Heart right ventricle (tissue), 16 donors: ENCODE data around the gene PRR15L. TPM values are rescaled to one million over a fixed set of nuclear protein-coding genes. Genes with fewer than 3 reads are reported as not detected.
"Not testable (repeated sequence)": the region's sequence is repeated elsewhere in the genome, so short reads cannot be mapped to it uniquely, and the experiment has no call there.

ENCODE experiments used
- ATAC-seq, 8 donors: fragments of 200-7000 bp; cut with Tn5 transposase; one replicate each; pipeline ENCODE4 v1.9.1; 2020; ENCODE audit warnings: mild to moderate bottlenecking in 8 of 8, moderate library complexity in 8 of 8, moderate number of reproducible peaks in 1 of 8
- DNase-seq, 2 donors: peaks; one replicate each; pipeline ENCODE4 v3.0.0-alpha.2; 2020
- H3K27ac ChIP-seq, 10 donors: fragments of 200-600 bp; sonication (generic) in 2 of 10; one replicate each; pipeline versions ENCODE4 v1.5.0 to v1.8.0; 2020 to 2022; ENCODE audit warnings: mild to moderate bottlenecking in 3 of 10
- H3K27me3 ChIP-seq, 7 donors: fragments of 200-600 bp; one replicate each; pipeline ENCODE4 v1.8.0; 2021 to 2022; ENCODE audit warnings: mild to moderate bottlenecking in 2 of 7
- H3K36me3 ChIP-seq, 9 donors: fragments of 200-600 bp; sonication (generic) in 1 of 9; one replicate each; pipeline versions ENCODE4 v1.5.0 to v1.8.0; 2020 to 2022; ENCODE audit warnings: mild to moderate bottlenecking in 2 of 9
- H3K4me1 ChIP-seq, 9 donors: fragments of 200-600 bp; sonication (generic) in 1 of 9; one replicate each; pipeline versions ENCODE4 v1.5.0 to v1.8.0; 2020 to 2022; ENCODE audit warnings: mild to moderate bottlenecking in 4 of 9
- H3K4me3 ChIP-seq, 10 donors: fragments of 200-600 bp; sonication (generic) in 2 of 10; one replicate each; pipeline versions ENCODE4 v1.5.0 to v1.8.0; 2020 to 2022; ENCODE audit warnings: mild to moderate bottlenecking in 7 of 10, moderate library complexity in 2 of 10
- H3K9me3 ChIP-seq, 11 donors: fragments of 200-600 bp in 10 of 11; sonication (generic) in 2 of 11; one replicate each; pipeline versions ENCODE4 v1.5.0 to v1.8.0; 2013 to 2022; ENCODE audit warnings: mild to moderate bottlenecking in 2 of 11, control low read depth in 1 of 11, moderate library complexity in 1 of 11
- WGBS, 2 donors: extraction: QIAGEN DNeasy Blood & Tissue Kit; methylation state at CpG; one replicate each; pipeline ENCODE4 v1.1.7; 2013; ENCODE audit warnings: inconsistent platforms in 1 of 2; 5-methylcytosine and 5-hydroxymethylcytosine counted together
- intact Hi-C, 10 donors: fragments of 100-400 bp; cut with DNase I; formaldehyde crosslinking; loops; one replicate each; pipeline versions ENCODE4 v1.11.1 to v1.14.2; 2022
- polyA plus RNA-seq, 2 donors: library from polyadenylated mRNA; stranded (reverse); fragments of 200-250 nt; gene quantifications; one replicate each; pipeline ENCODE4 v1.2.3, GENCODE V29; 2013
- total RNA-seq, 10 donors: library from RNA; stranded (reverse); fragmentation: NEBNext Ultra II Directional in 3 of 10; extraction: Animal tissue kit (Norgen Biotek cat#: 25700) in 3 of 10; gene quantifications; one replicate each; pipeline versions ENCODE4 v1.2.1 to v1.2.4, GENCODE V29; 2021 to 2023
- TF ChIP-seq, protein P1 (sequence below), 9 donors: fragments of 200-600 bp; sonication (generic) in 2 of 9; IDR thresholded peaks; one replicate each; pipeline versions ENCODE4 v1.5.0 to v1.8.0; 2021 to 2022; ENCODE audit warnings: antibody characterized with exemption in 9 of 9, mild to moderate bottlenecking in 5 of 9, moderate library complexity in 1 of 9
- donor health status: Arrhythmogenic right ventricular cardiomyopathy.
- donor health status: ischemic (EF 13 %, LVEDD 7.1; RV severe dilation, severe dysfunction).
- donor health status: healthy with polysubstance abuse.
- donor health status: DM: no; HTN: yes; CAD: no.
- donor health status: DM: no; HTN: no; CAD: no.
- donor health status: ischemic (EF 25% LVEDD 6.9; RV normal size, moderate dysfunction).
- donor health status: ischemic (EF 25% LVEDD 5.7; RV mildly dilated, moderate dysfunction).
- donor health status: healthy.
- donor health status: DM: yes; HTN: yes; CAD: no.
- donor health status: Ischemic cardiomyopathy.
- donor health status: ischemic (EF 35%, LVEDD 5.7; RV mildly dilated, moderate dysfunction).
- donor health status: nonischemic (EF 11% LVEDD 7.7; RV severe dilation, severe dysfunction).
- donor health status: DM: yes; HTN: yes; CAD: no.
- donor health status: PGD.
- donor health status: ischemic (EF 29% LVEDD 5.4; RV normal size, mild dysfunction).
- donor health status: nonischemic (EF 23%, LVEDD 6.1; RV moderate dilation, normal function).

PRR15L gene
- total and polyA plus RNA-seq, 12 donors: not detected

DNA sequence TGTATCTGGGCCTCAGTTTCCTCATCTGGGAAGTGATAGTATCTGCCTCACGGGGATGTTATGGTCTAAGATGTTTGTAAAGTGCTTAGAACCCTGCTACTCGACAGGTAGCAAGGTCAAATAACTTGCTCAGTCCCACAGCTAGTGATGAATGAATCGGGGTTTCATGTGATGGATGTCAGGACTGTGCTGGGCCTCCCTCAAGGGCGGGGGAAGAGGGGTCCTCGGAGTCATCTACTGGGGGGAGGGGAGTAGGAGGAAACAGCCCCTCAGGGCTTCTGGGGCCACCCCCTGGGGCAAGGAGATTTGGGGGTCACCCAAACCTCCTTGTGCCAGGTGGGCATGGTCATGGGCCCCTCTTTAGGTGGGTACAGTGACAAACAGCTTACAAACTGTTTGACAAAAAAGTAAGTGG is 15.6 kb downstream of the PRR15L start:
- Histone ChIP-seq H3K9me3 (no peaks in the 10 kb centered on the region), H3K27me3 (no peaks in the 10 kb centered on the region), H3K36me3 (peaks cover 0 to 31% (median 0%) of the 10 kb centered on the region in 9 donors), H3K4me1 (peaks cover 0 to 50% (median 34%) of the 10 kb centered on the region in 9 donors), H3K27ac (peak overlapping the region in 9 of 10 donors; percentile 78 to 90 (median 84)), H3K4me3 (peak overlapping the region; percentile 63 to 99 (median 86))
- intact Hi-C loops: loop anchor here in 9 of 10 donors (5.0 to 10.0 kb wide), 5 partner anchors 35 to 193 kb away; partner anchors contain the start of genes SCRN2 (in 4 of the 9) and SP2 (in 2 of the 9)
- ATAC-seq: no peak
- no peak for DNase-seq
- TF ChIP-seq, protein P1, sequence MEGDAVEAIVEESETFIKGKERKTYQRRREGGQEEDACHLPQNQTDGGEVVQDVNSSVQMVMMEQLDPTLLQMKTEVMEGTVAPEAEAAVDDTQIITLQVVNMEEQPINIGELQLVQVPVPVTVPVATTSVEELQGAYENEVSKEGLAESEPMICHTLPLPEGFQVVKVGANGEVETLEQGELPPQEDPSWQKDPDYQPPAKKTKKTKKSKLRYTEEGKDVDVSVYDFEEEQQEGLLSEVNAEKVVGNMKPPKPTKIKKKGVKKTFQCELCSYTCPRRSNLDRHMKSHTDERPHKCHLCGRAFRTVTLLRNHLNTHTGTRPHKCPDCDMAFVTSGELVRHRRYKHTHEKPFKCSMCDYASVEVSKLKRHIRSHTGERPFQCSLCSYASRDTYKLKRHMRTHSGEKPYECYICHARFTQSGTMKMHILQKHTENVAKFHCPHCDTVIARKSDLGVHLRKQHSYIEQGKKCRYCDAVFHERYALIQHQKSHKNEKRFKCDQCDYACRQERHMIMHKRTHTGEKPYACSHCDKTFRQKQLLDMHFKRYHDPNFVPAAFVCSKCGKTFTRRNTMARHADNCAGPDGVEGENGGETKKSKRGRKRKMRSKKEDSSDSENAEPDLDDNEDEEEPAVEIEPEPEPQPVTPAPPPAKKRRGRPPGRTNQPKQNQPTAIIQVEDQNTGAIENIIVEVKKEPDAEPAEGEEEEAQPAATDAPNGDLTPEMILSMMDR (IDR thresholded peaks at IDR 0.05): no peak
- 10 to 16% methylated on average over 5 of the region's 5 CpGs for WGBS, 2 donors

GRCh38 chr17:47941246-47942095 is 16.2 kb downstream of the PRR15L start, which contains the start of gene PNPO:
Gene PNPO, plus strand, starts transcription at chr17:47941571. Its CDS starts 105 bp downstream, at chr17:47941676.
- intact Hi-C loops: loop anchor here in 9 of 10 donors (2.0 to 10.0 kb wide), 6 partner anchors 34 to 193 kb away; partner anchors contain the start of genes SCRN2 (in 4 of the 9) and SP2 (in 3 of the 9)
- H3K36me3 ChIP-seq: peaks cover 0 to 28% (median 0%) of the 10 kb centered on the region in 9 donors
- peak; percentile 96 to 99 (median 98) for ATAC-seq
- H3K4me3 ChIP-seq: peak within 1 kb of the TSS; percentile 63 to 99 (median 86)
- 1 to 3% methylated on average over 50 of the region's 50 CpGs for WGBS, 2 donors
- H3K4me1 ChIP-seq: peaks cover 0 to 44% (median 30%) of the 10 kb centered on the region in 9 donors
- TF ChIP-seq, protein P1 (IDR thresholded peaks at IDR 0.05): peak in 2 of 9 donors; percentile 10 to 14
- H3K9me3 ChIP-seq: no peaks in the 10 kb centered on the region
- peak; percentile 87 to 96 for DNase-seq
- H3K27ac ChIP-seq: peak within 1 kb of the TSS in 9 of 10 donors; percentile 78 to 90 (median 84)
- no peaks in the 10 kb centered on the region for H3K27me3 ChIP-seq

DNA sequence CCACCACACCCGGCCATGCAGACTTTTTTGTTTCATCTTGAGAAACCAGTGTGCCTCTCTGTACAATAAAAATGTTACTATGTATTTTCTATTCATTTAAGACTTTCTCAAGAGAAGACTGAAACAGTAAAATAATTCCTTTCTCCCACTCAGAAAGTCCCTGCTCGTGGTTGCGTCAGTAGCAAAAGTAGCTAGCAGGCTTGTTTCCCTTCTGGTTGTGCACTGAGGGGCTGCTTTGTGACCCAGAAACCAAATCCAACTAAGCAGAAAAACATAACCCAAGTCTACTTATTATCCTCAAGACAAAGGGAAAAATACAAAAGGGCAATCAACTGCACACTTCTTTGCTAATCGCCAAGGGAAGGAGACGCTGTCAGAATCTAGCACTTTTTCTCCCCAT is 19.7 kb downstream of the PRR15L start:
- Histone ChIP-seq H3K9me3 (no peaks in the 10 kb centered on the region), H3K27me3 (no peaks in the 10 kb centered on the region), H3K4me3 (no peak overlapping the region), H3K27ac (no peak overlapping the region), H3K36me3 (peaks cover 0 to 3% (median 0%) of the 10 kb centered on the region in 9 donors), H3K4me1 (peaks cover 0 to 23% (median 18%) of the 10 kb centered on the region in 9 donors)
- no peak for DNase-seq
- TF ChIP-seq, protein P1 (IDR thresholded peaks at IDR 0.05): no peak
- WGBS, 2 donors: 93 to 95% methylated on average over 5 of the region's 5 CpGs
- ATAC-seq: no peak
- intact Hi-C loops: no loop called here

- H3K27ac ChIP-seq: no peak overlapping the region
- no peak for DNase-seq
- H3K4me3 ChIP-seq: no peak overlapping the region
- no peaks in the 10 kb centered on the region for H3K9me3 ChIP-seq
- TF ChIP-seq, protein P1 (IDR thresholded peaks at IDR 0.05): no peak
- H3K27me3 ChIP-seq: no peaks in the 10 kb centered on the region
- intact Hi-C loops: no loop called here
- H3K36me3 ChIP-seq: peaks cover 0 to 14% (median 0%) of the 10 kb centered on the region in 9 donors
- ATAC-seq: peak in 1 of 8 donors; percentile 34
- H3K4me1 ChIP-seq: peaks cover 0 to 9% (median 5%) of the 10 kb centered on the region in 9 donors
- 47 to 59% methylated on average over 5 of the region's 5 CpGs for WGBS, 2 donors
Observed at GRCh38 chr17:47935961-47936360, 21.7 kb downstream of the PRR15L start.

DNA sequence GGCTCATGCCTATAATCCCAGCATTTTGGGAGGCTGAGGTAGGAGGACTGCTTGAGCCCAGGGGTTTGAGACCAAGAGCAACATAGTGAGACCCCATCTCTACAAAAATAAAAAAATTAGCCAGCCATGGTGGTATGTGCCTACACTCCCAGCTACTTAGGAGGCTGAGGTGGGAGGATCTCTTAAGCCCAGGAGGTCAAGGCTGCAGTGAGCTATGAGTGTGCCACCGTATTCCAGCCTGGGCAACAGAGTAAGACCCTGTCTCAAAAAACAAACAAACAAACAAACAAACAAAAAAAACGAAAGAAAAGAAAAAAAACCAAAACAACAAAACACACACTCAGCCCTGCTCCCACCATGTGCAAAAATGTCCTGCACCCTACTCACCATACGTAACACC is 22.2 kb downstream of the PRR15L start:
- ATAC-seq, DNase-seq, H3K27ac ChIP-seq, H3K27me3 ChIP-seq, intact Hi-C loops, H3K9me3 ChIP-seq, H3K4me3 ChIP-seq, H3K4me1 ChIP-seq: not testable (repeated sequence)
- H3K36me3 ChIP-seq: peaks cover 0 to 19% (median 0%) of the 10 kb centered on the region in 9 donors
- 81 to 89% methylated on average over 3 of the region's 3 CpGs for WGBS, 2 donors
